DMS 273 treated with DMSO at 0.1 percent for 48 hours (cell line): ENCODE data around the gene OR2H1.

Source experiments
- DNase-seq: peaks from one replicate; lab custom pipeline; 2025; lab: John Stamatoyannopoulos, UW

The OR2H1 gene

DNA sequence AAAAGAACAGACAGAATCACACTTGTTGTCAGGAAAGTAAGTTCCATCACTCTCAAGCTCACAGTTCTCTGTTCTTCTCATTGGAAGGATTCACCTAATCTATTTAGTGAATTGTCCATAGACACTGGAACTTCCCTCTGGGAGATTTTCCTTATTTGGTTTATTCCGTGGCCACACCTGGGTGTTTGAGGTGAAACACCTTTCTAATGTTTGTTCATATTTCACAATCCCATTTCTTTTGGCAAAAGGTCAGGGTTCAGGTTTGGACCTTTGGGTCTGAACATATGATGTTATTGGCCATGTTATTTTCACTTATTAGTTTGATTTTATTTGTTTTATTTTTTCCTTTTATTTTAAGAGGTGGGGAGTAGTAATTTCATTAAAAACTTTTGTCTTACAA is 26.8 kb downstream of the OR2H1 start:
- no peak for DNase-seq

DNA sequence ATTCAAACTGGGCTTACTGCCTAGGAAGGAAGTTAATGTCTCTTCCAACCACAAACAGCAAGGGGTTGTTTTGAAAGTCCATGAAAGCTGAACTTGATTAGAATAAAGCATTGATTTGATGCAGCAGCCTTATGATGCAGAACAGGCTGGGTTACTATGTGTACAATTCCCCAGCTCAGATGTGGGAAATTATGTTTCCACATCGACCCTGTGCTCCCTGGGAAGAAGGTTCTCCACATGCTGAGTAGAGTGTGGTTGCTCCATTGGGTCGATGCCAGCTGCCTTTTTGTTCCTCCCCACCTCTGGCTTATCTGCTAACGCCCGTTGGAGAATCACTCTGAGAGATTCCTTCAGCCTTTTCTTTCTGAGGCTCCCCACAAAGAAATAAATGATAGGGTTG is 29.6 kb downstream of the OR2H1 start:
- DNase-seq, result no peak

DNA sequence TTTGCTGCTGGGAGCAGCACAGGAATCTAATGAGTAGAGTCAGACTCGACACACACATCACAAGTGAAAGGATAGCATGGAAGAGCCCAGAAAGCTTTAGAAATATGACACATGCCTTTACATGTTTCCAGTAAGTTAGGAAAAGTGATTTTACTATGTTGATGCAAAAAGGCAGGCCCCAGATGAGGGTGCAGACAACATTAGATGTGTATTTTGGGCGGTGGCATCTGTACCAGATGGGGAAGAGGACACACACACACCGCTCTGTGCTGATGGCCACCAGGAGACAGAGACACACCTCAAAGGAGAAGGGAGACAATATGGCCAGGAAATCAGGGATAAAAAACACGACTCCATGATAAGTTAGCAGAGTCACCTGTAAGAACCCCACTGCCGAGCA is 30.2 kb downstream of the OR2H1 start:
- no peak for DNase-seq

DNA sequence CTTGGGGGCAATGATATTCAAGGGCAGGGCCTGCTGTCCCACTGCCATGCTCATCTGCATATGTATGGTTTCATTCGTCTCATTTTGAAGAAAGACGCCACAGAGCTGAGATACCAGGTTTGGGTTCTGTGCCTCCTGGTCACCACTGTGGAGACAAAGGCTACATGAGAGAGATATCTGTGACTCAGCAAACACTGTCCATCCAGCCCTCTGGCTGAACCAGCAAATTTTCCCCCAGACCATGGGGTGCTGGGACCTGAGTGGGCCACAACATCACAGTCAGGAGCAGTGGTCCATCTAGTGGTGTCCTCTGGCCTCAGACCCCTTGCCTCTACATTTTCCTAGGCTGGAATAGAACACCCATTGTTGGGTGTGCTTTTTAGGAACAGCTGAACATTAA is 30.7 kb downstream of the OR2H1 start, which contains the start of gene MAS1L:
TSS of gene MAS1L (minus strand) at position 297 of the 400 bp plus-strand sequence. CDS start at position 243, 54 bp downstream.
- no peak for DNase-seq

DNA sequence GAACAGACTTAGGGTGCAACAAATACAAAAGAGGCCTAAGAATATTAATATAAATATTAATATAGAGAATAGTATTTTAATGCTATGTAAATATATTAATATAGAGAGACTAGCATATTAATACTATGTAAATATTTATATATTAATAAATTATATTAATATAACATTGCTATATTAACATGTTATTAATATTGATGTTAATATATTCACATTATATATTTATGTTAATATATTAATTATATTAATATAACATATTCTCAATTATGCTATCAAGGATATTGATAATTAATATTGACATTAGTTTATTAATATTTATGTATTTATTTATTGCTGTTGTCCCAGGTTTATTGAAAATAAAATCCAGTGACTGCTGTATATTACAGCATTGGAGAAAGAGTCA is 31.9 kb downstream of the OR2H1 start:
- no peak for DNase-seq

DNA sequence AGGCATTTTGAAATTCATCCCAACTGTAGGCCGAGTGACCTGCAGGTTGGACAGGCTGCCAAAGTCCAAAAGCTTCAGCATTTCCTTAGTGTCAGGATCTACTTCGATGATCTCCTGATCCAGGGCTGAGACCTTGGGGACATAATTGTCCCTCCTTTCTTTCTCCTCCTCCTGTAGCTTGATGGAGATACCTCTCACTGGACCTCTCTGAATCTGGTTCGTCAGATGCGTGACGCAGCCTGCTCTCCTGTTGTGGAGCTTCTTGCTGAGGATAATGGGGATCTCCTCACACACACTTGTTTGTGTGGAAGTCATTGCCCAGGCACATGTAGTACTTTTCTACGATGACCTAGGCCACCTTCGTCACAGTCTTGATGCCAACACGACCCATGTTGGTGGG is 32.3 kb downstream of the OR2H1 start:
- no peak for DNase-seq

DNA sequence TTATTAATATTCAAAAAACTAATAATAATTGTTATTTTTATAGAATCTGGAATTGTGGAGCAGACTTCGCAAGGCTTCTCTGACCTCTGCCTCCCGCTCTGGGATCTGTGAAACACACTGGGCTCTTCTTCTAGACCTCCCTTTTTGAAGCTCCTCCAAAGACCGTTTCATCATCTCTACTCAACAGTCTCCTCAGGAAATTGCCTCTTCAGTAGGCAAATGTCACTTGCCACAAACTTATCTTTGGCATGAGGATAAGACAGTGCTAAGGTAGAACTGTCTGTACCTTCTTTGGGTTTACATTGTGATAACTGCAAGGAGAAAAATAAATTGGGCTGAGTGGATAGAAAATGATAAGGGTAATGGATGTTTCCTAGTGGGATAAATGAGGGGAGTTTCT is 33.1 kb downstream of the OR2H1 start:
- no peak for DNase-seq

DNA sequence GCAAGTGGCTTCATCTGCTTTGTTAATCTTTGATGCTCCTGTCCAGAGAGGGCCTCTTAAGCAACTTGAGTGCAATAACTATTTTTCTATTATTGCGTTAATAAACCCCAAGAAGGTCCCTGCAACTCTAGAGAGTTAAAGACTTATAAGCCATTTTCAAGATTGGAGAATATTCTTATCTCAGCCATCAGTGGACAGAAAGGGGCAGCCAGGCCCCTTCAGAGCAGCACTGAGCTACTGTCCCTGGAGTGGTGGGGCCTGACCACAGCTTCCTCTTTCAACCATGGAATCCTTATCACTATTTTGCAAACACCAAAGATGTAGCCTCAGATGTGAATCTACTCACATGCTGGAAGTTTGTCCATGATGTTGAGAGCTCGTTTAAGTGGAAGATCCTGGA is 33.6 kb downstream of the OR2H1 start:
- DNase-seq, result no peak

DNA sequence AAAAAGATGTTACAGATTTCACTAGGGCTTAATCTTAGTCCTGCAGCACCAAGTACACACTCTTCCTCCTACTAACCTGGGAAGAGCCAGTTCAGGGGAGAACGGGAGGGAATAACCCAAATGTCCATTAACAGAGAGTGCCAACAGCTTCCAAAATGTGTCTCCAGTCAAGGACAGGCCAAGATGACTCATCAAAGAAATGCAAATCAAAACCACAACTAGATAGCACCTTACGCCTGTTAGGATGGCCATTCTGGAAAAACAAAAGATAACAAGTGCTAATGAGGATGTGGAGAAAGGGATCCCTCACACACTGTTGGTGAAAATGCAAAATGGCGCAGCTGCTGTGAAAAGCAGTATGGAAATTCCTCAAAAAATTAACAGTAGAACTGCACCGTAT is 34.6 kb downstream of the OR2H1 start:
- no peak for DNase-seq

DNA sequence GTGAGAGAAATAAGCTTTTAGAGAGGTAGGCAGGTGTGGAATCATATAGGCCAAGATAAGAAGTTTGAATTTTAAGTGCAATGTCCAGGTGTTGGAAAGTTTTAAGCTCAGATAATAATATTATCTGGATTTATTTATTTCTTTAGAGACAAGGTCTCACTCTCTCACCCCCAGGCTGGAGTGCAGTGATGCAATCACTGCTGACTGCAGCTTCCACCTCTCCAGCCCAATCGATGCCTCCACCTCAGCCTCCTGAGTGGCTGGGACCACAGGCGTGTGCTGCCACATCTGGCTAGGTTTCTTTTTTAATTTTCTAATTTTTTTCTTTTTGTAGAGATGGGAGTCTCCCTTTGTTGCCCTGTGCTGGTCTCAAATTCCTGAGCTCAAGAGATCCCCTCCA is 36.3 kb downstream of the OR2H1 start:
- DNase-seq, result no peak

DNA sequence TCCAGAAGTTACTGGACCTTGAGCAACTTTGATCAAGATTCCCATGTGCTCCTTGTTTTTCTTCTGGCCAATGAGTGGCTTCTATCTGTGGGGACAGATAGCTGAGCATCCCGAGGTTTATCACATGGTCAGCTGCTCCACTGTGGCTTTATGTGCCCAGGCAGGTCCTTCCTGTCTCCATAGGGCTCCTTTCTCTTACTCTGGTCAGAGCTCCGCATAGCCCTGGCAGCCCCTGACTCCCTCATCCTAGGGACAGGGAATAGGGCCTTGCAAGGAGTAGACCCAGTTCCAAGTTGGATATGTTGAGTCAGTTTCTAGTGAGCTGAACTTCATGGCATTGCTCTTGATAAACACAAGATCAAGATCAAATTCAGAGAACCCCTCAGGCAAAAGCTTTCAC is 37.2 kb downstream of the OR2H1 start:
- DNase-seq, result no peak

DNA sequence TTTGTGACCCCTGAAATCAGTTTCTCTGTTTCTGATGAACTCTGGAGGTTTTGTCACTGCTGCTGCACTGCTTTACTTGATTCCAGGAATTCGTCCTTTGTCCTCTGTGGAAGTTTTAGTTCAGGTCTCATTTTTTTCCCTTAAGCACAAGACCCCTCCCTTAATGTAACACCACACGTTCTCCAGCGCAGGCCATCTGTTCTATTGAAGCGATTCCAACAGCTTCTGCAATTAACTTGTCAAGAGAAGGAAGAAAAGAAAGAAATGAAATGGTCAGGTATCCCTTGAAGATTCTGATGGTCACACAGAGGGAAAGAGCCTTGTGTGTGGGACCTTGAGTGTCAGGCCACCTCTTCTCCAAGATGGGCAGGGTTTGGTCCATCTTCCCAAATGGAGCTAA is 38.6 kb downstream of the OR2H1 start:
- DNase-seq, result no peak

DNA sequence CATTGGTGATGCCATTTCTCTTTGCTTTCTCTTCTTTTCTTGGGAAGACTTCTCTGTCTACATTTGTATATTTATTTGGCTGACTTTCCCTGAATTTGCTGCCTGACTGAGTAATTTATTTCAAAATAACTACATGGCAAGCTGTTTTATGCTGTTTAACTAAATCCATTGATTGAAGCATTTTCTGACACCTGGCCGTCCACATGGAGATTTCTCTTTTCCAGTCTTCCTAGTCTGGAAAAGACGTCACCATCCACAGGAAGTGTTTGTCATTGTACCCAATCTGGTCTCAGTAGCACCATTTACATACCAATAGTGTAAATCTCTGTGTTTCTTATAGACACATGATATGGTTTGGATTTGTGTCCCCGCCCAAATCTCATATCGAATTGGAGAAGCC is 40.0 kb downstream of the OR2H1 start:
- no peak for DNase-seq

DNA sequence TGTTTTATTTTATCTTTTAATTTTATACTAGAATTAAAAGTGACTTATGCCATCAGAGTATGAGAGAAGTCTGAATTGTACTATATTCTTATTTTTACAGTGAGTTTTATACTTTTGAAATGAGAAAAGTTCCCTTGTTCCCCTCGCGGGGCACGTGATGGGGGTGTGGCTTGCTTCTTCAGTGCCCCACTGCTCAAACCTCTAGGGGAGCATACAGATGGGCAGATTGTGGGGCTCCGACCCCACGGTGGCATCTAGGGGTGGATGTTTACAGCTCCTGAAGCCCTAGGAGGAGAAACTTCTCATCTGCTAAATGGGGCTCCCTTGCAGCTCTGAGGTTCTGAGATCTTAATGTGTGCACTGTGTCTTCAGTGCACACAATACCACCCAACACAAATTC is 42.7 kb downstream of the OR2H1 start:
- no peak for DNase-seq

DNA sequence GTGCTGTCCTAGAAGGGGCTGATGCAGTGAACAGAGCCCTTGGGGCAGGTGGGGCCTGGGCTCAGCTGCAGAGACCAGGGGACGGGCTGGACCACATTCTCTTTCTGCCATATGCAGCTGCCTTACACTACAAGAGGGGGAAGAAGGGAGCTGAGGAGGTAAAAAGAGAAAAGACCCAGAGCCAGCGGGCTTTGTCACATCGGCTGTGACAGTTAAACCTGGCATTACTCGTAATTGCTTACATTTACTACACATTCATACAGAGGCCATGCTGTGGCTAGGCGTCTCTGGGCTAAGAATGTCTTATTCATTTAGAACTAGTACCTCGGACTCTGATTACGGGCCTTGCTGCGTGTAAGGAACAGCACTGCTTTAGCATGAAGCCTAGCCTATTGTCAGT is 43.6 kb downstream of the OR2H1 start:
- DNase-seq, result no peak

DNA sequence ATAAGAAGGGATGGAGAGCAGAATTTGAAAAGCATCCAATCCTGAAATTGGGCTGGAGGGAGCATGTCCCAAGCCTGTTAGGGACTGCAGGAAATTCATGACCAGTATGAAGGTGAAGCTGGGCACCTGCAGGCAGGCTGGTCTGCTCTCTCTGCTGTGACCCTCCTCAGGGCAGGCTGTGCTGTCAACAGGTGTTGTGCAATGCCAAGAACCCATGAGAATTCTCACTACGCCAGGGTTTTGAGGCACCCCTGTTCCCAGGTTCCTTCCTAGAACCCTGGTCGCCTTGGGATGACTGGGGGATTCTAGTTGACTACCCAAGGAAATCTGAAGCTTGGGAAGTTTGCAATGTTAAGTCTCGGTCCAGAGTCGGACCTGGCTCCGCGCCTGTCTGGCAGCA is 44.2 kb downstream of the OR2H1 start:
- no peak for DNase-seq

DNA sequence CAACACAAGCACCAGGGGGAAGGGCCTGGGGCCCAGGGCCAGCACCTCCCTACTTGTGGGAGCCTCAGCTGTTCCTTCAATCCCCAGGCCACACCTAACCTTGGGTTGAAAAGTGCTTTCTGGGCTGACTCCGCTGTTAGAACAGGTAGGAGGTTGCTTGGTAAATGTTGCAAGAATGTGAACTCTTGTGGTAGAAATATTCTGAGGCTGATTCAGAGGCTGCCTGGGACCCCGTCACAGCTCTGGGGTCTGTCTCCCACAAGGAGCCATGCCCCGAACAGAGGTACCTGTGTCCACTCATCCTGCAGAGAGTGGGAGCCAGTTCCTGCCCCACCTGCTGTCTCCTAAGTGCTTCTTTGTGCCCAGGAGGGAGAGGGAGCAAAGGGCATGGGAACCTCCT is 45.2 kb downstream of the OR2H1 start:
- DNase-seq, result no peak

DNA sequence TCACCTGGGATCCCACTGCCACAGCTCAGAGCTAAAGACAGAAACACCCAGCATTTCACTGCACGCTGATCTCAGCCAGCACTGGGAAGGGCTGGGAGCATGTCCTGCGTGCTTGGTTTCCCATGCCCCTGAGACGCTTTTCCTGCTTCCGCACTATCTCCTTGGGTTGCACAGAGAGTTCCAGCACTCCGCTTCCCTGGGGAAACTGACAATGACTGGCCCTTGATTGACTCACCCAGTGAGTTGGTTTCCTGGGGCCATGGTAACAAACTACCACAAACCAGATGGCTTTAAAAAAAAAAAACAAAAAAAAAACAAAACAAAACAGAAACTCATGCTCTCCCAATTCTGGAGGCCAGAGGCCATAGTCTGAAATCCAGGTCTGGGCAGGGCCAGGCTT is 45.6 kb downstream of the OR2H1 start:
- no peak for DNase-seq

DNA sequence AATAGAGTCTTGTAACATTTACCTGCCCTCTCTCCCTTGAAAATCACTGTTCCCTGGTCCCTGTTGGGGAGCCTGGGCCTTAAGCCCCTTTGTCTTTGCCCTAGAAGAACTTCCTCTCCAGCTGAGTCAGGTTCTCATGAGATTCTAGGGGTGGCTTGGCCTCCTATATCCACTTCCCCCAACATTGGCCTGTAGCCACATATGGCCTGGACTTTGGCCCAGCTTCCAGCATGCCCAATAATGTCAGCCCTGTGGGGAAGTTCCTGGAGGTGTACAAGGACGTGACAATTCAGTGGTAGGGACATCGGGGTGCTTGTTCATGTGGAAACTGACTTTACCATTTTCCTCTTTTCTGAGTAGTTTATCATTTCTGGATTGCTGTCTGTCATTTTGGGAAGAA is 48.0 kb downstream of the OR2H1 start:
- no peak for DNase-seq

DNA sequence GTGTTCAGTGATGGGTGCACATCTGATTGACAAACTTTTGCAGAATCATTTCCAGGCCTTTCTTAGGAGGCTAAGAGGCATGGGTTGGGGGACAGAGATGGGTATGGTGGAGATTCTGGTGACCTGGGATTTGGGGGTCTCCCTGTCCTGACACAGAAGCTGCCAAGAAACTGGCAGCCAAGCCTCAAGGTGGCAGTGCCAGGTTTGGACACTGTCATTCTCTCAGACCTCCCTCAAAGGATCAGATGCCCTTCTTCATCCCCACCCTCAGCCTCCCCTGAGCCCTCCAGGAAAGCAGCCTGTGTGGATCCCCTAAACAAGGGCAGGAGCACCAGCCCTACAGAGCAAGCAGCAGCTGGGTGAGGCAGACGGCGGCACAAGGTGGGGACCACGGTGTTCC is 48.9 kb downstream of the OR2H1 start:
- no peak for DNase-seq

DNA sequence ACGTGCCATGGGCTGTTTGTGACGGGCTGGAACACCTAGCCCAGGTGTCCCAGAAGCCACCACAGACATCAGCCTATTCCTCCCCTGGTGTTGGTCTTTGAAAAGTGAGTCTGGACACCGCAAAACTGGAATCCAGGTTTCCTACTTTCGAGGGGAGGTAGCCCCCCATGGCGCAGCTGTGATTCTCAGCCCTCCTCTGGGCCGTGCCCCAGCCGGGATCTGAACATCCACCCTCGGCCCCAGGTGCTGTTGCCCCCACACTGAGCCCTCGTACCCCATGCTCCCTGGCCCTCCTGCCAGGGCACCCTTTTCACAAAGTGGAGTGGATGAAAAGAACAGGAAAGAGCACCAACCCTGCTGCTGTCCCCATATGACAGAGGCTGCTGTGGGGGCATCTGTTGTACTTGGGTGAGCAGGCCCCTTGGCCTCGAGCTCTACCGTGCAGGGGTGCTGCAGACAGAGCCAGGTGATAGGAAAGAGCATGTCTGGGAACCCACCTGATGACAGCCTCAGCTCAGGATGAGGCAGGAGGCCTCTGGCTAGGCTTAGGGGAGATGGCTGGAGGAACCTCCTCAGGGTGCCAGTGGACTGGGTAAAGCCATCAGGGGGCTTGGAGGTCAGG is 49.6 kb downstream of the OR2H1 start:
- no peak for DNase-seq

DNA sequence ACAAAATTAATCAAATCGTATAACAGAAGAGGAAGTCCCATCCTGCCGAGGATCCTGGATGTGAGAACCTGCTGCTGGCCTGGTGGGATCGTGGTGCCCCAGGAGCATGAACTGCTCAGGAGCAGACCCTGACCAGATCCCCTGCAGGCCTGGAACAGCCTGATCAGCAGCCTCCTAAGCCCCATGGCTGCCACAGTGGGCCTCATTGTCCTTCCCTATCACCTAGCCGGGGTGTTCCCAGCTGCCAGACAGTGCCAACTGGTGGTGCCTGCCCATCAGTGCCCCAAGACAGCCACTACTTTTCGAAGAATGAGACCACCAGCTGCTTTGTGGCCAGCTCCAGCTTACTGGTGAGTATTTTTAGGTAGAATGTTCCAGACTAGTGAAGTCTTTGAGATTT is 50.4 kb downstream of the OR2H1 start:
- DNase-seq, result no peak

DNA sequence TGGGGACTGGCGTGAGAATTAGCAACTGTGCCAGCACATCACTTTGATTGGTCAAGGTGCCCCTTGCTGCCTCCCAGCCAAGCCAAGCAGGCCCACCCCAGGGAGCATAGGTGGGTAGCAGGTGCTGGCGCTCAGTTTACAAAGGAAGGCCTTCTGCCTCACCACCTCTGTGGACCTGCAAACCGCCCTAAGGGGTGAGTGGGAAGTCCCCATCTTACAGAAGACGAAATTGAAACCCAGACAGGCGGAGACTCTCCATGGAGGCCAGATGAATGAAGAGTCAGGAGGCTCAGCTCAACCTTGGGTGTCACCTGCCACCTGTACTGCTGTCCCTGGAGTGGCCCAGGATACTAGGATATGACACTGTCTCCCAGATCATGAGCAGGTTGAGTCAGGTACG is 52.3 kb downstream of the OR2H1 start:
- DNase-seq, result no peak

DNA sequence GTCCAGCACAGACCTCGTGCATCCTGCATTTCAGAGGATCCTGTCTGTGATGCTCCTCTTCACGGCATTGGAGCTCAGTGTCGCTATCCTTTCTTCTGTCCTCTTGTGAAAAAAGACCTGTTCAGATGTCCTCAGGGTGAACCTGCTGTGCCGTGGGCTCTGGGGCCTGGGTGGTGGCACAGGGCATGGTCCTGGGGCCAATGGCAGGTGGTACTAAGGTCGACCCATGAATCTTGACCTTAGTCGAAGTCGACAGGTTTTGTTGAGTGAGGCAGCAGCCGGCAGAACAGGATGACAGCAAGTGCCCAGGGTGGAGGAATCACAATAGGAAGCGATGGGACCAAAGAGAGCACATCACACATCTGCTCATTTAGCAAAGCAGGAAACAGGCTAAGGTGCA is 52.8 kb downstream of the OR2H1 start:
- DNase-seq, result no peak

DNA sequence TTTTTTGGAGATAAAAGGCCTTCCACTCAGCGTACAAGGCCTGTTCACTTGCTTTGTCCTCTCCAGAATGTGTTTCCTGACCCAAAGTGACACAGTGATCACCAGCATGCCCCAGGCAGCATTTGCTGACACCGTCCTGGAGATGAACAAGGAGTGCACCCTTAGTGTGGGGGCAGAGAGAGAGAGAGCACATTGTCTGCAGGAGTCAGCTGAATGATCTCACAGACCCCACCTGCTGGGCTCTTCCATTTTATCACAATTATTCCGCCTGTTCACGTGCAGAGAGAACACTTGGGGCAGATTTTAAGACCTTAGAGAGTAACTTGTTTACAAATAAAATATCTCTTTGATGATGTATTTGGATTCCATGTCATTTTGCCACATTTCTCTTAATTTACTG is 53.2 kb downstream of the OR2H1 start:
- no peak for DNase-seq
